Stimulated activated CD4-positive, alpha-beta T cell treated with anti-CD3 and anti-CD28 coated beads, Interleukin-1b, Interleukin-23, amount 100 ng/mL, for 1 hour (primary cell): ENCODE data around the gene MIS12.

Source experiments
- DNase-seq, 2 donors: peaks; one replicate each; pipeline ENCODE4 v3.0.0-alpha.2; 2020; ENCODE audit warnings: low read depth in 2 of 2

Gene MIS12

GRCh38 chr17:5533486-5534315 lies 47.3 kb downstream of the MIS12 start:
- no peak for DNase-seq

GRCh38 chr17:5535436-5535835 lies 49.1 kb downstream of the MIS12 start:
- no peak for DNase-seq

- no peak for DNase-seq
Observed at GRCh38 chr17:5536866-5537650, 50.7 kb downstream of the MIS12 start.

GRCh38 chr17:5539286-5539685 lies 52.9 kb downstream of the MIS12 start:
- no peak for DNase-seq

GRCh38 chr17:5540321-5540720 lies 54.0 kb downstream of the MIS12 start:
- DNase-seq, result no peak
